HEK293 (cell line): ENCODE results near the gene ASTN2.

Experiments
- CTCF ChIA-PET: fragments of 350-600 bp; formaldehyde crosslinking; extraction: SDS; loops from one replicate; lab custom pipeline; 2021; ENCODE audit warnings: antibody characterized with exemption; lab: Yijun Ruan, JAX
- POLR2A ChIA-PET: fragments of 300-600 bp; formaldehyde crosslinking; extraction: SDS; loops from one replicate; lab custom pipeline; 2020; ENCODE audit warnings: antibody characterized with exemption, inconsistent platforms; lab: Yijun Ruan, JAX
- H3K27ac ChIP-seq: fragments of 200-500 bp; sonication (Bioruptor generic); 2 replicates; pipeline ENCODE4 v1.5.1; 2014; ENCODE audit warnings: low read depth, low read length, control low read depth, inconsistent platforms; ENCODE audit errors: extremely low read depth
- H3K36me3 ChIP-seq, 2 experiments: fragments of 200-500 bp in 1 of 2; sonication (Bioruptor generic) in 1 of 2; 1 replicate in 1 of 2; 2 replicates in 1 of 2; pipeline ENCODE4 v1.5.1; 2014 to 2017; ENCODE audit warnings: inconsistent platforms in 2 of 2, low read length in 2 of 2; ENCODE audit not compliant: control insufficient read depth in 2 of 2, insufficient read depth in 1 of 2
- H3K4me1 ChIP-seq: fragments of 200-500 bp; sonication (Bioruptor generic); 2 replicates; pipeline ENCODE4 v1.5.1; 2014; ENCODE audit warnings: mild to moderate bottlenecking, low read length, inconsistent platforms; ENCODE audit not compliant: control insufficient read depth, insufficient read depth
- H3K4me3 ChIP-seq: 2 replicates; pipeline ENCODE4 v1.5.1; 2011; ENCODE audit warnings: low read depth, mild to moderate bottlenecking, control low read depth, low read length, moderate library complexity
- H3K9me3 ChIP-seq: fragments of 200-500 bp; sonication (Bioruptor generic); 2 replicates; pipeline ENCODE4 v1.5.1; 2014; ENCODE audit warnings: low read depth, low read length, inconsistent platforms; ENCODE audit not compliant: control insufficient read depth, insufficient read depth
- GLI4 ChIP-seq: fragments of 450-650 bp; formaldehyde crosslinking; IDR thresholded peaks from 2 replicates; pipeline ENCODE4 v1.5.1; 2016; ENCODE audit warnings: missing biosample characterization, missing genetic modification characterization
- HOXD13 ChIP-seq: sonication (generic); formaldehyde crosslinking; IDR thresholded peaks from 2 replicates; pipeline ENCODE4 v1.8.0; 2022; ENCODE audit warnings: missing genetic modification reagents, borderline replicate concordance
- INSM2 ChIP-seq: fragments of 450-650 bp; formaldehyde crosslinking; IDR thresholded peaks from 2 replicates; pipeline ENCODE4 v1.5.1; 2016; ENCODE audit warnings: missing biosample characterization, missing genetic modification characterization
- PRDM1 ChIP-seq: fragments of 450-650 bp; formaldehyde crosslinking; IDR thresholded peaks from 2 replicates; pipeline ENCODE4; 2016; ENCODE audit warnings: missing biosample characterization, missing genetic modification characterization
- ZBTB44 ChIP-seq: fragments of 450-650 bp; IDR thresholded peaks from 2 replicates; pipeline ENCODE4 v1.5.1; 2018; ENCODE audit warnings: missing biosample characterization, mild to moderate bottlenecking, missing genetic modification characterization
- ZNF112 ChIP-seq: fragments of 450-650 bp; formaldehyde crosslinking; IDR thresholded peaks from 2 replicates; pipeline ENCODE4 v1.5.0; 2017; ENCODE audit warnings: missing biosample characterization, missing genetic modification characterization
- ZNF19 ChIP-seq: fragments of 450-650 bp; formaldehyde crosslinking; IDR thresholded peaks from 2 replicates; pipeline ENCODE4; 2016; ENCODE audit warnings: missing biosample characterization, missing genetic modification characterization, low read depth
- ZNF223 ChIP-seq: fragments of 450-650 bp; formaldehyde crosslinking; IDR thresholded peaks from 2 replicates; pipeline ENCODE4 v1.5.1; 2016; ENCODE audit warnings: missing biosample characterization, missing genetic modification characterization
- ZNF311 ChIP-seq: fragments of 450-650 bp; formaldehyde crosslinking; IDR thresholded peaks from 2 replicates; pipeline ENCODE4 v1.5.1; 2017; ENCODE audit warnings: missing biosample characterization, missing genetic modification characterization, borderline replicate concordance
- ZNF548 ChIP-seq: fragments of 450-650 bp; formaldehyde crosslinking; IDR thresholded peaks from 2 replicates; pipeline ENCODE4 v1.5.1; 2016; ENCODE audit warnings: missing biosample characterization, missing genetic modification characterization
- ZNF580 ChIP-seq: fragments of 450-650 bp; formaldehyde crosslinking; IDR thresholded peaks from 2 replicates; pipeline ENCODE4 v1.5.1; 2016; ENCODE audit warnings: missing biosample characterization, missing genetic modification characterization
- ZNF621 ChIP-seq: fragments of 450-650 bp; formaldehyde crosslinking; IDR thresholded peaks from 2 replicates; pipeline ENCODE4 v1.5.1; 2017; ENCODE audit warnings: missing biosample characterization, missing genetic modification characterization
- ZNF629 ChIP-seq: fragments of 450-650 bp; formaldehyde crosslinking; IDR thresholded peaks from 2 replicates; pipeline ENCODE4 v1.5.1; 2017; ENCODE audit warnings: missing biosample characterization, missing genetic modification characterization
- ZNF658 ChIP-seq: fragments of 450-650 bp; formaldehyde crosslinking; IDR thresholded peaks from 2 replicates; pipeline ENCODE4; 2016; ENCODE audit warnings: missing biosample characterization, missing genetic modification characterization
- ZNF677 ChIP-seq: fragments of 450-650 bp; IDR thresholded peaks from 2 replicates; pipeline ENCODE4 v1.5.0; 2018; ENCODE audit warnings: missing biosample characterization, mild to moderate bottlenecking, missing genetic modification characterization, moderate library complexity
- ZNF707 ChIP-seq: fragments of 450-650 bp; formaldehyde crosslinking; IDR thresholded peaks from 2 replicates; pipeline ENCODE4 v1.5.1; 2016; ENCODE audit warnings: missing biosample characterization, missing genetic modification characterization
- ZSCAN30 ChIP-seq: fragments of 450-650 bp; IDR thresholded peaks from 2 replicates; pipeline ENCODE4 v1.5.1; 2018; ENCODE audit warnings: missing biosample characterization, mild to moderate bottlenecking, missing genetic modification characterization, moderate library complexity
- ZSCAN4 ChIP-seq: fragments of 450-650 bp; formaldehyde crosslinking; IDR thresholded peaks from 2 replicates; pipeline ENCODE4 v1.5.1; 2017; ENCODE audit warnings: missing biosample characterization, missing genetic modification characterization
- ZSCAN5A ChIP-seq: fragments of 450-650 bp; formaldehyde crosslinking; IDR thresholded peaks from 2 replicates; pipeline ENCODE4 v1.5.1; 2016; ENCODE audit warnings: missing biosample characterization, missing genetic modification characterization

The ASTN2 gene

GRCh38 chr9:116377179-116377798, 1037.6 kb downstream of the ASTN2 start:
- ChIA-PET POLR2A (interaction anchor here (0.6 kb wide), 1 partner anchor 224 kb away, joined by 3 read pairs; no protein-coding TSS in a partner anchor), CTCF (interaction anchor here (0.6 kb wide), 1 partner anchor 114 kb away, joined by 3 read pairs; no protein-coding TSS in a partner anchor)
- no peaks in the 10 kb centered on the region for H3K4me1 ChIP-seq
- H3K9me3 ChIP-seq = no peaks in the 10 kb centered on the region
- no peak for TF ChIP-seq ZNF707 (tag by site-specific recombination)
- no peak for TF ChIP-seq HOXD13 (CRISPR knock-in tag)
- TF ChIP-seq GLI4 (tag by site-specific recombination) = no peak
- no peak for TF ChIP-seq ZNF580 (tag by site-specific recombination)
- no peak for TF ChIP-seq ZNF548 (tag by site-specific recombination)
- TF ChIP-seq ZNF311 = no peak
- TF ChIP-seq ZNF112 = no peak
- no peak for TF ChIP-seq ZNF629 (tag by site-specific recombination)
- TF ChIP-seq ZSCAN4 = no peak
- no peak for TF ChIP-seq ZNF621 (tag by site-specific recombination)
- no peak for TF ChIP-seq ZNF19 (tag by site-specific recombination)
- TF ChIP-seq PRDM1 (tag by site-specific recombination) = no peak
- TF ChIP-seq ZSCAN30 (tag by site-specific recombination) = no peak
- no peak for TF ChIP-seq INSM2
- TF ChIP-seq ZNF223 (tag by site-specific recombination) = no peak
- no peak for TF ChIP-seq ZSCAN5A (tag by site-specific recombination)
- no peak for TF ChIP-seq ZBTB44 (tag by site-specific recombination)
- TF ChIP-seq ZNF658 (tag by site-specific recombination) = no peak
- no peak for TF ChIP-seq ZNF677 (tag by site-specific recombination)
- H3K4me3 ChIP-seq = no peak overlapping the region
- H3K27ac ChIP-seq = no peak overlapping the region
- H3K36me3 ChIP-seq = no peaks in the 10 kb centered on the region
